Omental fat pad (tissue), 4 donors: ENCODE data around the gene SIPA1L3. TPM values are rescaled to one million over a fixed set of nuclear protein-coding genes. Genes with fewer than 3 reads are reported as not detected.

ENCODE experiments used
- ATAC-seq: fragments of 150-250 bp; one replicate; pipeline ENCODE4 v1.9.1; 2016; ENCODE audit warnings: mild to moderate bottlenecking, moderate library complexity; ENCODE audit not compliant: low FRiP score
- DNase-seq: peaks from one replicate; pipeline ENCODE4 v3.0.0-alpha.2; 2019; ENCODE audit warnings: low spot score
- CTCF ChIP-seq, 3 donors: fragments of 450-650 bp; IDR thresholded peaks; one replicate each; pipeline ENCODE4 v1.5.1; 2016 to 2017; ENCODE audit warnings: antibody characterized with exemption in 3 of 3, mild to moderate bottlenecking in 3 of 3, moderate library complexity in 2 of 3
- total RNA-seq, 4 donors: library from RNA; depleted of rRNA; stranded (reverse); fragments of >200 nt; gene quantifications; one replicate each; pipeline ENCODE4 v1.1.0, GENCODE V29; 2016

The SIPA1L3 gene
- total RNA-seq, 4 donors from 2014 or later: 8.9 to 14.7 (median 12.0) TPM

GRCh38 chr19:37936166-37936565, 29.2 kb downstream of the SIPA1L3 start:
- ATAC-seq: no peak
- DNase-seq: no peak
- TF ChIP-seq CTCF (IDR thresholded peaks at IDR 0.05): no peak

DNA sequence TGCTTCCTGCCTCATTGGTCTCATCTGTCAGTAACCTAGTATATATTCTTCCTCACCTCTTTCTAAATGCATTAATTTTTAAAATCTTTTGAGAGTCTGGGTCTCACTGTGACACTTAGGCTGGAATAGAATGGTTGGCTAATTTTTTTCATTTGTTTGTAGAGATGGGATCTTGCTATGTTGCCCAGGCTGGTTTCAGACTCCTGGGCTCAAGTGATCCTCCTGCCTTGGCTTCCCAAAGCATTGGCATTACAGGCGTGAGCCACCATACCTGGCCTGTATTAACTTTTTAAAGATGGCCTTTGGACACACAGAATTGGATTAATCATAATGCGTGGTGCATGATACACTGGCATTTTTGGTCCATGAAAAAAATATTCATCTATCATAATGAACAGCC, 29.9 kb downstream of the SIPA1L3 start:
- DNase-seq (no peak), ATAC-seq (no peak)
- no peak for TF ChIP-seq CTCF (IDR thresholded peaks at IDR 0.05)

DNA sequence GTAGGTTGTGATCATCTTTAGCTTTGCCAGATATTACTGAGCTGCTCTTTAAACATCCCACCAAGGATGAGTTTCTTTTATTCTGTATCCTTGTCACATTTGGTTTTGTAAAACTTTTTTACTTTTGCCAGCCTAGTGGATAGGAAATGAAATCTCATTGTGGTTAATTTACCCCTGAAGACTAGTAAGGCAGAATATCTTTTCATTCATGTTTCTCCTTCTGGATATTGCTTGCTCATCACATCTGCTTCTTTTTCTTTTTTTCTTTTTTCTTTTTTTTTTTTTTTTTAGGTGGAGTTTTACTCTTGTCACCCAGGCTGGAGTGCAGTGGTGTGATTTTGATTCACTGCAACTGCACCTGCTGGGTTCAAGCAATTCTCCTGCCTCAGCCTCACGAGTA, 31.3 kb downstream of the SIPA1L3 start:
- TF ChIP-seq CTCF (IDR thresholded peaks at IDR 0.05): no peak
- DNase-seq (no peak), ATAC-seq (no peak)

DNA sequence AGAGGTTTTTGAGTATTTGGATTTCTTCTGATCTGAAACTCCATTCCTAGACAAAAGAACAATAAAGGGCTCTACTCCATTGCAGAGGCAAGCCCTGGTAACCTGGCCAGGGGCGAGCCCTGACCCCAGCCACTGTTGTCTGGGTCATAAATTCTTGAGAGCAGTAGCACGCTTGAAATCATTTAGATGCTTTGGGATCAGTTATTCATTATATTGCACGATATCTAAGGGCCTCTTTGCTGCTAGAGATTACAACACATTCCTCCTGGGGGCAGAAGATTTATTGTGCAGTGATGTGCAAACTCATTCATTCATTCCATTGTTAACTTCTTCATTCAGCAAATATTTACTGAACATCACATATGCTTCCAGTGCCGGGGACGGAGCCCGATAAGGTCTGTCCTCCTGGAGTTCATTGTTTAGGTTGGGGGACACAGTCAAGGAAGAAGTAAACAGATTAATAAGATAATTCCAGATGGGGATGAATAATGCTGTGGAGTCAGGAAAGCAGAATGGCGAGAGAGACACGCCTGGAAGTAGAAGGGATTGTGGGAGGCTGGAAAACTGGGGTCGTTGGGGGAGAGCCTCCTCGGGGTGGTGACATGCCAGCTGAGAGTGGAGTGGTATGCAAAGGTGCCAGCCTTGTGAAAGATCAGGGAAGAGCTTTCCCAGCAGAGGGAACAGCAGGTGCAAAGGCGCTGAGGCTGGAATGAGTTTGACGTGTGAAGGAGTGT, 34.9 kb downstream of the SIPA1L3 start:
- TF ChIP-seq CTCF (IDR thresholded peaks at IDR 0.05): no peak
- ATAC-seq (no peak), DNase-seq (no peak)

GRCh38 chr19:37942516-37942902, 35.5 kb downstream of the SIPA1L3 start:
- no peak for DNase-seq
- ATAC-seq: no peak
- no peak for TF ChIP-seq CTCF (IDR thresholded peaks at IDR 0.05)

DNA sequence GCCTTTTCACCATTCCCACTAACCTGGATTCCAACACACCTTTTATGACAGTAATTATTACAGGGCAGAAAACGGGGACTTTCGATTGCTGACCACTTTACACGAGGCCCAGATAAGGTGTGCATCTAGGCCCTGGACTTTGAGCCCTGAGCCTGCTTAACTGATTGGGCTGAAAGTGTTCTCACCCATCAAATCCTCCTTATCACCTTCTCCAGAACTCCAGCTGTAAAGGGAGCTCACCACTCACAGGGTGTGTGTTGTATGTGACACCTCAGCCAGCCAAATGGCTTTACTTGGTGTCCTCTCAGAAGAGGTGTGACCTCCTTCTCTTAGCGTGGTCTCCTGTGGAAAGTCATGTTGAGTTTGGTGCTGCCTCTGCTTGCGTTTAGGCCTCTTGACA, 36.5 kb downstream of the SIPA1L3 start:
- no peak for DNase-seq
- ATAC-seq: no peak
- no peak for TF ChIP-seq CTCF (IDR thresholded peaks at IDR 0.05)

- no peak for TF ChIP-seq CTCF (IDR thresholded peaks at IDR 0.05)
- ATAC-seq: no peak
Observed at GRCh38 chr19:37946132-37946531, 39.1 kb downstream of the SIPA1L3 start.

More at GRCh38 chr19:37946132-37946531, 39.1 kb downstream of the SIPA1L3 start:
- no peak for DNase-seq
